Keratinocyte (primary cell): ENCODE results near the gene HYI.

Experiments used
- CTCF ChIP-seq, 3 experiments: IDR thresholded peaks in 1 of 3; conservative IDR thresholded peaks in 1 of 3; optimal IDR thresholded peaks in 1 of 3; 2 replicates in 2 of 3; 3 replicates in 1 of 3; pipeline versions ENCODE3 to v1.5.1; 2011; ENCODE audit warnings: low read length in 3 of 3, mild to moderate bottlenecking in 3 of 3, moderate library complexity in 2 of 3, control low read depth in 1 of 3, inconsistent platforms in 1 of 3; ENCODE audit not compliant: insufficient read depth in 2 of 3; ENCODE audit errors: extremely low read depth in 1 of 3
- EZH2 ChIP-seq: IDR thresholded peaks from one replicate; pipeline ENCODE4 v1.6.1; 2012; ENCODE audit warnings: inconsistent platforms, mild to moderate bottlenecking, low read length, moderate library complexity

GRCh38 chr1:43499898-43500297, 46.2 kb upstream of the HYI start:
- TF ChIP-seq CTCF (optimal IDR thresholded peaks at IDR 0.05 in 1 of 3, IDR thresholded peaks at IDR 0.05 in 1 of 3, conservative IDR thresholded peaks at IDR 0.05 in 1 of 3; ENCODE audit: extremely low read depth in 1 of 3, insufficient read depth in 2 of 3, low read length in 3 of 3) (no peak), EZH2 (no peak)
